ENCODE data around the gene ADCY3.
A peak's percentile ranks its signal among the peaks of the same experiment; 100 is the strongest.

DNA sequence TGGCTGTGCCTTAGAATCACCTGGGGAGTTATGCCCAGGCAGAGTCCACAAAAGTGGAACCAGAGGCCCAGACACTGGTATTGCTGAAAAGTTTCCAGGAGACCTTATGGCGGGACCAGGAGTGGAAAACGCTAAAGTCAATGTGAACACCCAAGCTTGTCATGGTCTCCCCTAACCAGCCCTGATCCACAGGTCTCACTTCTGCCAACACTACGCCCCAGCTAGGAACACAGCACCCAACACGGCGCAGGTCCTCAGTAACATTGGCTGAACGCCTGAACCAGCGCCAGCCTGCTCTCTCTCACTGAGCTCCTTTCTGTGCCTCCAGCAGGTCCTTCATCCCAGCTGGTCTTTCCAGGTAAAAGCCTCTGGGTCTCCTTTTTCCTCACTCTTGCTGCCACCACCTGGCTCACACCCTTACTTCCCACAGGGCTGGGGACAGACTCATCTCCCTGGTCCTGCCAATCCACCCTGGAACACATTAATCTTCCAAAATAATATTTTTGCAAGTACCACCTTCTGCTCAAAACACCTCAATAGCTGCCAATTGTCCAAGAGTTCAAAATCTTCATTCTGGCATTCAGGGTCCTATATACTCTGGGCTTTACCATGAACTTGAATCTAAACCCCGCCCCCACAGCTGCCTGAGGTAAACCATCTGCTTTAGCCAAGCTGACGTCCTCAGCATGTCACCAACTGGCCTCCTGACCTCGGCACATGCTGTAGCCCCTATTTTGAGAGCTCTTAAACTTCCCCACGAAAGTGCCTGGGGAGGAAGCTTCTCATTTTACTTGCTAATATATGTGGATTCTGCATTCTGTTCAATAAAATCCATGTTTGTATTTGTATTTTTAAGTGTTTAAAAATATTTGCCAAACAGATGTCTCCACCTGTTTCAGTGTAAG, 34.6 kb downstream of the ADCY3 start:
- TF ChIP-seq ATF7 (IDR thresholded peaks at IDR 0.05; ENCODE audit: low read depth) = no peak
- no peak for TF ChIP-seq YY1 (IDR thresholded peaks at IDR 0.05; ENCODE audit: low read depth, low read length)
- TF ChIP-seq, protein P1, sequence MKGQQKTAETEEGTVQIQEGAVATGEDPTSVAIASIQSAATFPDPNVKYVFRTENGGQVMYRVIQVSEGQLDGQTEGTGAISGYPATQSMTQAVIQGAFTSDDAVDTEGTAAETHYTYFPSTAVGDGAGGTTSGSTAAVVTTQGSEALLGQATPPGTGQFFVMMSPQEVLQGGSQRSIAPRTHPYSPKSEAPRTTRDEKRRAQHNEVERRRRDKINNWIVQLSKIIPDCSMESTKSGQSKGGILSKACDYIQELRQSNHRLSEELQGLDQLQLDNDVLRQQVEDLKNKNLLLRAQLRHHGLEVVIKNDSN (IDR thresholded peaks at IDR 0.05; ENCODE audit: borderline replicate concordance, extremely low read length, insufficient read depth, low read depth, low read length) = no peak
- no peak for TF ChIP-seq NR2C2 (IDR thresholded peaks at IDR 0.05; ENCODE audit: borderline replicate concordance, control insufficient read depth, insufficient read length, low read depth)
- no peak for TF ChIP-seq RAD21 (IDR thresholded peaks at IDR 0.05; ENCODE audit: insufficient read depth, low read depth, low read length)
- peak; percentile 9; the same call in 1 of the 2 replicates for TF ChIP-seq POLR2AphosphoS5 (IDR thresholded peaks at IDR 0.05; ENCODE audit: low read length)
- TF ChIP-seq CREM (IDR thresholded peaks at IDR 0.05; ENCODE audit: low read depth) = no peak
- no peak for TF ChIP-seq ZZZ3 (IDR thresholded peaks at IDR 0.05; ENCODE audit: control insufficient read depth, insufficient read length, low read depth)
- no peak for TF ChIP-seq RFX5 (IDR thresholded peaks at IDR 0.05; ENCODE audit: low read depth, low read length)
- TF ChIP-seq, protein P2, sequence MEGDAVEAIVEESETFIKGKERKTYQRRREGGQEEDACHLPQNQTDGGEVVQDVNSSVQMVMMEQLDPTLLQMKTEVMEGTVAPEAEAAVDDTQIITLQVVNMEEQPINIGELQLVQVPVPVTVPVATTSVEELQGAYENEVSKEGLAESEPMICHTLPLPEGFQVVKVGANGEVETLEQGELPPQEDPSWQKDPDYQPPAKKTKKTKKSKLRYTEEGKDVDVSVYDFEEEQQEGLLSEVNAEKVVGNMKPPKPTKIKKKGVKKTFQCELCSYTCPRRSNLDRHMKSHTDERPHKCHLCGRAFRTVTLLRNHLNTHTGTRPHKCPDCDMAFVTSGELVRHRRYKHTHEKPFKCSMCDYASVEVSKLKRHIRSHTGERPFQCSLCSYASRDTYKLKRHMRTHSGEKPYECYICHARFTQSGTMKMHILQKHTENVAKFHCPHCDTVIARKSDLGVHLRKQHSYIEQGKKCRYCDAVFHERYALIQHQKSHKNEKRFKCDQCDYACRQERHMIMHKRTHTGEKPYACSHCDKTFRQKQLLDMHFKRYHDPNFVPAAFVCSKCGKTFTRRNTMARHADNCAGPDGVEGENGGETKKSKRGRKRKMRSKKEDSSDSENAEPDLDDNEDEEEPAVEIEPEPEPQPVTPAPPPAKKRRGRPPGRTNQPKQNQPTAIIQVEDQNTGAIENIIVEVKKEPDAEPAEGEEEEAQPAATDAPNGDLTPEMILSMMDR (IDR thresholded peaks at IDR 0.05 in 2 of 3, conservative IDR thresholded peaks at IDR 0.05 in 1 of 3; ENCODE audit: control insufficient read depth in 2 of 3, extremely low read depth in 1 of 3, insufficient read depth in 1 of 3, low read depth in 3 of 3, low read length in 3 of 3) = no peak
- TF ChIP-seq TCF12 (IDR thresholded peaks at IDR 0.05; ENCODE audit: low read depth, low read length) = peak; percentile 85
- no peak for TF ChIP-seq CBFB (IDR thresholded peaks at IDR 0.05; ENCODE audit: low read depth)
- TF ChIP-seq NFYA (IDR thresholded peaks at IDR 0.05; ENCODE audit: borderline replicate concordance, low read depth, low read length) = no peak
